ENCODE data around the gene APOA5.
A peak's percentile ranks its signal among the peaks of the same experiment; 100 is the strongest.
"Not testable (repeated sequence)": the region's sequence is repeated elsewhere in the genome, so short reads cannot be mapped to it uniquely, and the experiment has no call there.

APOA5 gene

DNA sequence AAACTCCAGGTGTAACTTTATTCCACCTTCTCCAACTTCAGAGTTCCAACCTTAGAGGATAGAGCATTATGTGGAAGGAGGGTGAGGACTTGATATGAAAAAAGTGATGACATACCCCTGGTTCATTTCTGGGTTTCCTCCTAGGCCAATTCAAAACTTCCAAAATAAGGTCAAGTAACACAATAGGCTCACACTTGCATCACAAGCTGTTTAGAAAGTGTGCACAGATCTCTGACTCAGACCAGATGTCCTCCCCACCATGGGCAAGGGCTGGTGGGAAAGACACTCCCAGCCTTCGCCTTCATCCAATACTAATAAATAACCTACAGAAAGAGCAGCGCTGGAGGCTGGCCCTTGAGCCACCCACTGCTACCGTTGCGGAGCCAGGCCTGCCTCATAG lies 13.1 kb downstream of the APOA5 start:
- in situ Hi-C loops (cut with MboI; ENCODE audit: low pct_unique_long_range_greater_than_20kb, low sequenced_read_pairs), result no loop called here

DNA sequence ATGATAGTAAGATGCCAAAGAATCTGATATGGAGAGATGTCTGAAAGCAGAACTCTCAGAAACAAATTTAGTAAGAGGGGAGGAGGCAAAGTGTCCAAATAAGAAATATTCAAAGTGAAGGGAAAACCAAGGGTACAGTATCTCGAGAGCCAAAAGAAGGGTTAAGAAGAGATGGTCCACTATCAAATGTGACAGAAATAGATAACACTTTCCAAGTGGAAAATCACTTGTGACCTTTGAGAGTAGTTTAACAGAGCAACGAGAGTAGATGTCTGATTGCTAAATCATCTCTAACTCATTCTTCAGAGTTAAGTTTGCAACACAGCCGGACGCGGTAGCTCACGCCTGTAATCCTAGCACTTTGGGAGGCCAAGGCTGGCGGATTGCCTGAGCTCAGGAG lies 14.6 kb downstream of the APOA5 start:
- in situ Hi-C loops (cut with MboI; ENCODE audit: low pct_unique_long_range_greater_than_20kb, low sequenced_read_pairs), result no loop called here

More for the DNA sequence above, 13.1 kb downstream of the APOA5 start:
- DNase-seq, result no peak

DNA sequence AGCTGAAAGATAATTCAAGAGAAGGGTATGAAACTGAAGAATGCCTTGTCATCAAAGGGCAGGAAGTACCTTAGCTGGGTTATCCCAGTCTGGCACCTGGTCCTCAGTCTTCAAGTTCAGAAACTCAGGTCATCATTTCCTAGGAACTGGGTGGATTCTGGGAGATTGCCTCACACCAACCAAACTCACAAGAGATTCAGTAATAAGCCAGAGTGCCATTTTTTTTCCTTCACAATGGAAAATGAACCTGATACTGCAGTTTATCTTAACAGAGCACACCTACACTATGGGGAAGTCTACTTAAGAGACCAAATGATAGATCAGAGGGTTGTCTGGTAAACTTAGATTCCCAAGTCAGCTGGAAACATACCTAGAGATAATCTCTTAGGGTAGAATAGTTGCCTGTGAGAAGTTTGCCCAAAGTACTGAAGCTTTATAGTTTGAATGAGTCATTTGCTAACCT lies 15.1 kb downstream of the APOA5 start:
- in situ Hi-C loops (cut with MboI; ENCODE audit: low pct_unique_long_range_greater_than_20kb, low sequenced_read_pairs), result no loop called here

More for the DNA sequence above, 14.6 kb downstream of the APOA5 start:
- no peak for DNase-seq

DNA sequence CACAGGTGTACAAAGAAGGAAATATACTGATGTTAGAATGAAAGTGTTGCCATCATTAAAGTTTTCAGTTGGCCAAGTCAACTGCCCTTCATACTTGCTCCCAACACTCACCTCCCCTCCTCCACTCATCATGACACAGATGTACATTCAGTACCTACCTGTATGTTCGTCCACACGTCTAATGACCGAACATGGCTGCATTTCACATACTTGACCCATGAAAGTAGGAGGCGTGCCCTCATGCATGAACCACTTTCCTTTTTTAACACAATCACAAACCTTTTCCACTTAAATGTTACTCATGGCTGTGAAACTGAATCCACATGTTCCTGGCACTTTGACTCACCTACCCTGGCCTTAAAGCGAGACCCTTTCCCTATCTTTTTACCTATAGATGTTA lies 15.7 kb downstream of the APOA5 start:
- DNase-seq, result no peak
- in situ Hi-C loops (cut with MboI; ENCODE audit: low pct_unique_long_range_greater_than_20kb, low sequenced_read_pairs), result no loop called here

More for the DNA sequence above, 15.1 kb downstream of the APOA5 start:
- no peak for DNase-seq

DNA sequence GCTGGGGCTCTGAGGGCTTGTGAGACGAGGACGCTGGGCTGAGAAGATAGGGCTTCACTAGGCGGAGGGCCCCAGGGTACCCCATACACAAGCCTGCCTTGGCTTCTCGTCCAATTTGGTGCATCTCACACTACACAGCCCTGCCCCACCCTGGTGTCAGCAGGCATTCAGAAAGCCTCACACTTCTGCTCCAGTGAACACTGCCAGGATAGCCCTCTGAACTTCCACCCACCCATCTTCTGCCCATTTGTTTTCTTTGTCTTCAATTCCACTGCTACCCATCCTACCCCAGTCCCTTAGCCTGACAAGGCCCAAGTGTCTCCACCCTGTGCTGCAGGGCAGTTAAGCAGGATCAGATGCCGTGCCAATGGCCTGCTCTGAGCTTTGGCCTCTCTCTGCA lies 17.0 kb downstream of the APOA5 start:
- no peak for DNase-seq
- in situ Hi-C loops (cut with MboI; ENCODE audit: low pct_unique_long_range_greater_than_20kb, low sequenced_read_pairs), result no loop called here

DNA sequence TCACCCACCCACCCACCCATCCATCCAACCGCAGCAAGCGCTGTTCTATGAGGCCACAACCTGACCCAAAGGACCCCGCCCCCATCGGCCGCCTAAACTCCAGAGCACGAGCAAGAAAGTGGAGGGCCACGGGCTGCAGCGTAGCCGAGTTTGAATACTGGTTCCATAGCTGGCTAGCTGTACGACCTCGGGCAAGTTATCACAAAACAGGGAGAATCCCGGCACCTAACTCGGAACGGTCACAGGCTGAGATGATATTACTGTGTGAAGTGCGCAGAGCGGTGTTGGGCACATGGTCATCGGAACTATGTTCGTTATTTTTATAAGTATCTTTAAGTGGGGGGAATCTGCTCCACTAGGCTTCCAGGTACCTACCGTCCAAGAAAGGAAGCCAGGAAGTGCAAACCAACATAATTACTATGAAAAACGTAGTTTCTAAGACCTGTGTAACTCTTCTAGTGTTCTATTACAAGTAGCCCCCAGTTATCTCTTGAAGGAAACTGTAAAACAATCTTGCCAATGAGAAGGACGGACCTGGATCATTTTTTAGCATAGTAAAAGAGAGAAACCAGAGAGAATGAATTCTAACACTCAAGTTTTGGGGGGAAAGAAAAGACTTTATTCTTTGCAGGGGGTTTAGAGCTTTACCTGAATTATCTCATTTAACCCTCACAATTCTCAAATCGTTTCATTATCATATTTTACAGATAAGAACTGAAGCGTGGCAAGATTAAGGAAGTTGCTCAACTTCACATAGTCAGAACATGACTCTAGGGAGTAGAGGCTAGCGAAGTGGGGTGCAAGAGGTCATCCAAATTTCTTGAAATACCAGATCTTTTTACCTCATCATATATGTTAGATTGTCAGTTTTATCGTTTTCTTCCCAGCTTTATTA lies 18.2 kb downstream of the APOA5 start:
- in situ Hi-C loops (cut with MboI; ENCODE audit: low pct_unique_long_range_greater_than_20kb, low sequenced_read_pairs), result no loop called here
- peak; percentile 70 for DNase-seq

DNA sequence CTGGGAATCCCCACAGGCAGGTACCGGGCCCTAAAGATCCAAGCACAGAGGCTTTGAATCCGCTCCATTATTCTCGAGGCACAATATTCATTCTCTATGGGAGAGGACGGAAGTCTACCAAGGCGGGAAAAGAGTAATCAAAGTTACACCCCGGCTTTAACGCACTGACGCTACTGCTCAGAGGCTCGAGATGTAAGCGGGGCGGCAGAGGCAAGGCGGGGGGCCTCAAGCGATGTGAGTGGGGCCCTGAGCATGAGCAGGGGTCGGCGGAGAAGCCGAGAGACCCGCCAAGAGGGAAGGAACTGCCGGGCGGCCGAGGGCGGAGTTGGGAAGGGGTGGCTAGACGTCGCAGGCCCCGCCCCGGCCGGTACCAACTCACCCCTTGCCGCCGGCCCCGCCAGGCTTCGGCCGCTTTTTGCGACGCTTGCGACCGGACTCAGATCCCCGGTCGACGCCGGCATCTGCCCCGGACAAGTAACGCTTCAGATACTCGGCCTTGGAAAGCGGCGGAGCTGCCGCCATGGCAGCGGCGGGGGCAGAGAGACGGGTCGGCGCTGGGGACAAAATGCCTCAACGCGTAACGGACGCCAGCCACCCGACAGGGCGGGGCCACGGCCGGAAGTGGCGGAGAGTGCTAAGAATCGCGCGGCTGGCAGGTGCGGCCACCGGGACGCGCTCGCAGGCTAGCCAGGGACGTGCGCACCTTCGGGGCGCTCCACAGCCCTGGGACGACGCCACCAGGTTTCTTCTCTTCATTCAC lies 19.1 kb downstream of the APOA5 start, which contains the start of gene BUD13:
TSS of gene BUD13 (minus strand) at position 545 of the 760 bp plus-strand sequence. CDS start at position 522, 23 bp downstream.
- DNase-seq, result peak; percentile 90
- in situ Hi-C loops (cut with MboI; ENCODE audit: low pct_unique_long_range_greater_than_20kb, low sequenced_read_pairs), result no loop called here

DNA sequence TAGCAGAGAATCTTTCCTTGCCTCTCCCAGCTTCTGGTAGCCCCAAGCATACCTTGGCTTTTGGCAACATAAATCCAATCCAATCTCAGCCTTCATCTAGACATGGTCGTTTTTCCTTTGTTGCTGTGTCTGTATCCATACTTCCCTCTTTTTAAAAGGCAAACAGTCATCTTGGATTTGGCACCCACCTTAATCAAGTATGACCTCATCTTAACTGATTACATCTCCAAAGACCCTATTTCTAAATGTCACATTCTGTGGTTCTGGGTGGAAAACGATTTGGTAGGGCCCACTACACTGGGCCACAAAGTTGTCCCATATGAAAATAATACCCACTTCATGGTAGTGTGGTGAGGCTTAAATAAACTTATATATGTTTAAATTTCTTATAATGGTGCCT lies 19.7 kb downstream of the APOA5 start:
- no peak for DNase-seq
- in situ Hi-C loops (cut with MboI; ENCODE audit: low pct_unique_long_range_greater_than_20kb, low sequenced_read_pairs), result no loop called here

DNA sequence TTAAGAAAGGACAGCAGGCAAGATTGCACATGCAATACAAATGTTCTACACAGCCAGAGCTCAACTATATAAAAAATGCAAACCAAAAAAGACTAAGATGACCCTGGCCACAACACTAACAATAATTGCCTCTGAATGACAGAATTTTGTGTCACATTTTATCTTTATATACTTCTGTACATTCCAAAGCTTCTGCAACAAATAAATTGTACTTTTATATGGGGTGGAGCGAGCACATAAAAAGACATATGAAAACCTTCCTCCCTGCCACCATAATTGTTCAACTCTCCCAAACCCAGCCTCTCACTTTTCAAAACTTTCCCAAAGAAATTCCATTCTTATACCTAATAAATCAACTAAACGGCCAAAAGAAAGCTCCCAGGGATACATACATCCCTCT lies 29.5 kb downstream of the APOA5 start:
- in situ Hi-C loops (cut with MboI; ENCODE audit: low pct_unique_long_range_greater_than_20kb, low sequenced_read_pairs), result no loop called here
- no peak for DNase-seq

DNA sequence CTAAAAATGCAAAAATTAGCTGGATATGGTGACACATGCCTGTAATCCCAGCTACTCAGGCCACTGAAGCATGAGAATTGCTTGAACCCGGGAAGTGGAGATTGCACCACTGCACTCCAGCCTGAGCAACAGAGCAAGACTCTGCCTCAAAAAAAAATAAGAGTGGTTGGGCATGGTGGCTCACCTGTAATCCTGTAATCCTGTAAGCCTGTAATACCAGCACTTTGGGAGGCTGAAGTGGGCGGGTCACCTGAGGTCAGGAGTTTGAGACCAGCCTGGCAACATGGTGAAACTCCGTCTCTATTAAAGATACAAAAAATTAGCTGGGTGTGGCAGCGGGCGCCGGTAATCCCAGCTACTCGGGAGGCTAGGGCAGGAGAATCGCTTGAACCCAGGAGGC lies 35.6 kb downstream of the APOA5 start:
- DNase-seq; in situ Hi-C loops (cut with MboI; ENCODE audit: low pct_unique_long_range_greater_than_20kb, low sequenced_read_pairs): not testable (repeated sequence)

DNA sequence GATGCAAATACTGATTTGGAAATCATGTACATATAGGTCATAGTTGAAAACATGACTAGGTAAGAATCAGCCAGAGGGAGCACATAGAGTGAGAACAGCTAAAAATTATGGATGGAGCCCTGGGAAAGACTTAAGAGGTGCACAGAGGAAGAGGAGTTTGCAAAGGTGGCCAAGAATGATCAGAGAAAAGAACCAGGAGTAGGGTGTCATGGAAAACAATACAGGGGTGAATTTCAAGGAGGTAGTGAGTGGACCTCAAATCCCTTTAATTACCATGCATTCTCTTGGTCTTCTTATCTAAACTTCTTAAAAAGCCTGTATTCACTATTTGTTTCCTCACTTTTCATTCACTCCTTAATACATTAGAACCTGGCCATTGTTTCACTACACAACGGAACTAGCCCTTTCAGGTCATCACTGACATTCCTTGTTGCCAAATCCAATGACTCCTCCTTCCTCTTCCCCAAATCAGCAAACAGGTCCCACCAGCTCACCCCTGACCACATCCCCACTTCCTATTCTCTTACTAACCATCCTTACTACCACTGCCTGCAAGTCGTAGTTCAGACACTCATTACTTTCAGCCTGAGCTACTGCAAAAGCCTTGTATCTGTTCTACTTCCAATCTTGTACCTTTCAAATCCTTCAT lies 41.5 kb downstream of the APOA5 start:
- DNase-seq, result no peak
- in situ Hi-C loops (cut with MboI; ENCODE audit: low pct_unique_long_range_greater_than_20kb, low sequenced_read_pairs), result no loop called here

DNA sequence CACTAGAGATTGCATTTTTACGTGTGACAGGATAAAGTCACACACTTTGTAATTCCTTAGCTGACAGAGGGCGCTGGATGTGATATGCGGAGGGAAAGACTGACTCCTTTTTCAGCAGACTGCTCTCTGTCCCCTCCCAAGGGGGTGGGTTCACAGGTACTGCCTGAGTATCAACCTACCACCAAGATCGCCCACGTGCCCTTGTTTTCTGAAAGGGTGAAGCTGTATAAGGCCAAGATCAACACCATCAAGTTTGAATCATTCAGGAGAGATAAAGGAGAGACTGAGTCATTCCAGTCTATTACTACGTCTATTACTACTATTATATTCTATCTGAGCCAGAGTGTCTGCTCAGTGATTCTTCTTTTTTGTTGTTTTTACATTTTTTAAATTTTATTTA lies 49.6 kb downstream of the APOA5 start:
- in situ Hi-C loops (cut with MboI; ENCODE audit: low pct_unique_long_range_greater_than_20kb, low sequenced_read_pairs), result no loop called here
- no peak for DNase-seq

DNA sequence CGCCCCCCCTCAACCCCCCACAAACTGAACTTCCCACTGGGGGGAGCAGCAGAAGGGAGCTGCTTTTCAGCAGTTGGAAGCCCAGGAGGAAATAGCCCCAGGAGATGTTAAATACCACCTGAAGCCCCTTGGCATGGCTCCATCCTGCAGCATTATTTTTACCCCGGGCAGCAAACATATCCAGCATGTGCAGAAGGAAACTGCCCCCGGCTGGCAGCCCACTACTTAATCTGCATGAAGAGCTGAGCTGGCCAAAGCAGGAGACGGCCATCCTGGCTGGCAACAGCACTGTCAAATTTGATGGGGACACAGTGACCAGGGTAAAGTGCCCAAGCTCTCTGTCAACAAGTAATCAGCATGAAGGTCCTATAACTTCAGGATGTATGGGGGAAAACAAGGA lies 50.9 kb downstream of the APOA5 start:
- in situ Hi-C loops (cut with MboI; ENCODE audit: low pct_unique_long_range_greater_than_20kb, low sequenced_read_pairs), result no loop called here
- DNase-seq, result no peak

Measured in KBM-7 (cell line).